PFSK-1 (cell line): Measurements from ENCODE around the gene RER1.

ENCODE experiments used
- FOXP2 ChIP-seq: optimal IDR thresholded peaks from 2 replicates; pipeline ENCODE3; 2011; ENCODE audit warnings: borderline replicate concordance, control low read depth, inconsistent platforms; ENCODE audit not compliant: insufficient read depth; ENCODE audit errors: extremely low read length, extremely low read depth
- POLR2AphosphoS5 ChIP-seq: IDR thresholded peaks from 2 replicates; pipeline ENCODE4 v1.6.1; 2012; ENCODE audit warnings: low read depth, mild to moderate bottlenecking, control low read depth, low read length, moderate library complexity
- REST ChIP-seq, 2 experiments: IDR thresholded peaks; 2 replicates each; pipeline versions ENCODE4 v1.6.1 to v1.8.0; 2011 to 2012; ENCODE audit warnings: low read depth in 2 of 2, low read length in 2 of 2, control low read depth in 1 of 2, inconsistent platforms in 1 of 2, mild to moderate bottlenecking in 1 of 2, moderate library complexity in 1 of 2; ENCODE audit not compliant: insufficient read depth in 1 of 2
- SIN3A ChIP-seq: IDR thresholded peaks from 2 replicates; pipeline ENCODE4 v1.6.1; 2012; ENCODE audit warnings: mild to moderate bottlenecking, low read length, moderate library complexity, borderline replicate concordance; ENCODE audit not compliant: insufficient read depth
- TAF1 ChIP-seq: IDR thresholded peaks from 2 replicates; pipeline ENCODE4 v1.6.1; 2012; ENCODE audit warnings: low read length, control low read depth, borderline replicate concordance; ENCODE audit not compliant: insufficient read depth

The RER1 gene

GRCh38 chr1:2395245-2395644 lies 3.6 kb downstream of the RER1 start:
- no peak for TF ChIP-seq TAF1
- no peak for TF ChIP-seq SIN3A
- TF ChIP-seq REST (IDR thresholded peaks at IDR 0.05; ENCODE audit: insufficient read depth in 1 of 2, low read depth in 2 of 2, low read length in 2 of 2): no peak
- no peak for TF ChIP-seq POLR2AphosphoS5
- TF ChIP-seq FOXP2: no peak

DNA sequence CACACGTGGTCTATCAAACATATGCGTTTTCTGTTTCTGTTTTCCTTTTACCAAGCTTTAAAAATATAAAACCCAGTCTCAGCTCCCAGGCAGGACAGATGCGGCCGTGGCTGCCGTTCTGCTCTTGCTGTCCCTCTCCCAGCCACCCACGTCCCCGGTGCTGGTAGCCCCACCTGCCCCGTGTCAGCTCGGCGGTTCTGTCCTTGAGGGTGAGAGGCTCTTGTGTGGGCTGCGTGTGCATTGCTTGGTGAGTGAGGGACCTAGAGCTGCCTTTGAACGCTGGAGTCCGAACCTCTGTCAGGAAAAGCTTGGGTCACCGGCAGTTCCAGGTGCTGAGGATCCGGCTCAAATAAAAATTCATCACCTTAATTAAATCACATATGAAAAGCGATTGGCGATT lies 4.4 kb downstream of the RER1 start:
- TF ChIP-seq SIN3A (no peak), POLR2AphosphoS5 (no peak), REST (IDR thresholded peaks at IDR 0.05; ENCODE audit: insufficient read depth in 1 of 2, low read depth in 2 of 2, low read length in 2 of 2) (no peak), FOXP2 (no peak), TAF1 (no peak)

GRCh38 chr1:2396476-2396875 lies 4.8 kb downstream of the RER1 start:
- no peak for TF ChIP-seq SIN3A
- no peak for TF ChIP-seq TAF1
- no peak for TF ChIP-seq REST (IDR thresholded peaks at IDR 0.05; ENCODE audit: insufficient read depth in 1 of 2, low read depth in 2 of 2, low read length in 2 of 2)
- no peak for TF ChIP-seq POLR2AphosphoS5
- TF ChIP-seq FOXP2: no peak

DNA sequence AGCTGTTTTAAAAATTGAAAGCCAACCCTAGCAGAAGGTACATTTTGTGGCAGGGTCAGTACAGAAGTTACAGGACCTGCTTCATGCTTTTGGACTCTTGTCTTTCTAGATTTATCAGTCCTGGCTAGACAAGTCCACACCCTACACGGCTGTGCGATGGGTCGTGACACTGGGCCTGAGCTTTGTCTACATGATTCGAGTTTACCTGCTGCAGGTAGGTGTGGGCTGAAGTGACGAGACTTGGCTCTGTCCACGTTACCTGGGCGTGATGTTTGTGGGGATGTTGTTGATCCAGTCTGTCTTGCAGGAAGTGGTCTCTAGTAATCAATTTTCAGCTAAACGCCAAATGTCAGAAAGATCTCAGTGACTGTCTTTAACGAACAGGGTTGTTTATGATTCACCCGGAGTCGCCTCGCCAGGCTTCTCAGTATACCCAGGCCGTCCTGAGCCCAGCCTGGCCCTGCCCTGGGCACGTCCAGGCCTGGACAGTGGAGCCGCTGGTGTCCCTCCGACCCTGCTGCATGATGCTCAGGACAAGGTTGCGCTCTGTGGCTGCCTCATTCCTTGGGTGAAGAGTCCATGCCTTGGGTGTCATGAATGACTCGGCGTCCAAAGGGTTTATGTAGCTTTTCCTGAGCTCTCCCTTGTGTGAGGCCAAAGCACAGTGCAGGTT lies 5.5 kb downstream of the RER1 start:
- TF ChIP-seq REST (IDR thresholded peaks at IDR 0.05; ENCODE audit: insufficient read depth in 1 of 2, low read depth in 2 of 2, low read length in 2 of 2): no peak
- TF ChIP-seq TAF1: no peak
- TF ChIP-seq SIN3A: no peak
- TF ChIP-seq FOXP2: no peak
- TF ChIP-seq POLR2AphosphoS5: no peak

GRCh38 chr1:2398871-2399270 lies 7.2 kb downstream of the RER1 start:
- TF ChIP-seq FOXP2: no peak
- no peak for TF ChIP-seq POLR2AphosphoS5
- TF ChIP-seq REST (IDR thresholded peaks at IDR 0.05; ENCODE audit: insufficient read depth in 1 of 2, low read depth in 2 of 2, low read length in 2 of 2): no peak
- no peak for TF ChIP-seq TAF1
- no peak for TF ChIP-seq SIN3A
